ENCODE results near the gene ANO4.

Gene ANO4

GRCh38 chr12:100830003-100830795, 35.6 kb downstream of the ANO4 start:
- DNase-seq (ENCODE audit: insufficient read length, low spot score) (no peak), FAIRE-seq (no peak)
- no peak for TF ChIP-seq POLR2A (IDR thresholded peaks at IDR 0.05; ENCODE audit: low read depth, low read length)

- TF ChIP-seq POLR2A (IDR thresholded peaks at IDR 0.05; ENCODE audit: low read depth, low read length): no peak
- no peak for DNase-seq (ENCODE audit: insufficient read length, low spot score)
- FAIRE-seq: no peak
Observed at GRCh38 chr12:100833282-100833681, 38.7 kb downstream of the ANO4 start.

GRCh38 chr12:100840748-100841147, 46.2 kb downstream of the ANO4 start:
- no peak for FAIRE-seq
- TF ChIP-seq POLR2A (IDR thresholded peaks at IDR 0.05; ENCODE audit: low read depth, low read length): no peak
- no peak for DNase-seq (ENCODE audit: insufficient read length, low spot score)

- FAIRE-seq (no peak), DNase-seq (ENCODE audit: insufficient read length, low spot score) (no peak)
- TF ChIP-seq POLR2A (IDR thresholded peaks at IDR 0.05; ENCODE audit: low read depth, low read length): no peak
Observed at GRCh38 chr12:100842156-100842555, 47.6 kb downstream of the ANO4 start.

GRCh38 chr12:100843061-100843460, 48.5 kb downstream of the ANO4 start:
- TF ChIP-seq POLR2A (IDR thresholded peaks at IDR 0.05; ENCODE audit: low read depth, low read length): no peak
- DNase-seq (ENCODE audit: insufficient read length, low spot score) (no peak), FAIRE-seq (no peak)

GRCh38 chr12:100845095-100845494, 50.5 kb downstream of the ANO4 start:
- no peak for TF ChIP-seq POLR2A (IDR thresholded peaks at IDR 0.05; ENCODE audit: low read depth, low read length)
- DNase-seq (ENCODE audit: insufficient read length, low spot score) (no peak), FAIRE-seq (no peak)

- no peak for DNase-seq (ENCODE audit: insufficient read length, low spot score)
- FAIRE-seq: no peak
- TF ChIP-seq POLR2A (IDR thresholded peaks at IDR 0.05; ENCODE audit: low read depth, low read length): no peak
Observed at GRCh38 chr12:100851637-100852036, 57.1 kb downstream of the ANO4 start.

GRCh38 chr12:100857418-100857817, 62.8 kb downstream of the ANO4 start:
- DNase-seq (ENCODE audit: insufficient read length, low spot score): no peak
- TF ChIP-seq POLR2A (IDR thresholded peaks at IDR 0.05; ENCODE audit: low read depth, low read length): no peak
- FAIRE-seq: no peak

GRCh38 chr12:100857971-100858370, 63.4 kb downstream of the ANO4 start:
- DNase-seq (ENCODE audit: insufficient read length, low spot score): no peak
- TF ChIP-seq POLR2A (IDR thresholded peaks at IDR 0.05; ENCODE audit: low read depth, low read length): no peak
- FAIRE-seq: no peak

GRCh38 chr12:100858656-100859055, 64.1 kb downstream of the ANO4 start:
- TF ChIP-seq POLR2A (IDR thresholded peaks at IDR 0.05; ENCODE audit: low read depth, low read length): no peak
- FAIRE-seq: no peak
- DNase-seq (ENCODE audit: insufficient read length, low spot score): no peak

- DNase-seq (ENCODE audit: insufficient read length, low spot score) (no peak), FAIRE-seq (no peak)
- no peak for TF ChIP-seq POLR2A (IDR thresholded peaks at IDR 0.05; ENCODE audit: low read depth, low read length)
Observed at GRCh38 chr12:100859063-100859627, 64.6 kb downstream of the ANO4 start.

- DNase-seq (ENCODE audit: insufficient read length, low spot score) (no peak), FAIRE-seq (no peak)
- no peak for TF ChIP-seq POLR2A (IDR thresholded peaks at IDR 0.05; ENCODE audit: low read depth, low read length)
Observed at GRCh38 chr12:100860611-100861010, 66.0 kb downstream of the ANO4 start.

- no peak for FAIRE-seq
- TF ChIP-seq POLR2A (IDR thresholded peaks at IDR 0.05; ENCODE audit: low read depth, low read length): no peak
- no peak for DNase-seq (ENCODE audit: insufficient read length, low spot score)
Observed at GRCh38 chr12:100862676-100863075, 68.1 kb downstream of the ANO4 start.

- FAIRE-seq: no peak
- TF ChIP-seq POLR2A (IDR thresholded peaks at IDR 0.05; ENCODE audit: low read depth, low read length): no peak
- no peak for DNase-seq (ENCODE audit: insufficient read length, low spot score)
Observed at GRCh38 chr12:100864366-100864765, 69.8 kb downstream of the ANO4 start.
